A549 (cell line): ENCODE measurements around the gene RNF2. TPM values are rescaled to one million over a fixed set of nuclear protein-coding genes. Genes with fewer than 3 reads are reported as not detected.

ENCODE experiments used
- ATAC-seq, 2 experiments: fragments of 200-7000 bp in 1 of 2; fragments of >200 bp in 1 of 2; cut with Nextera tagmentation in 1 of 2; cut with Tn5 transposase in 1 of 2; 3 replicates each; pipeline versions ENCODE4 v1.8.0 to v1.9.1; 2018 to 2020; ENCODE audit warnings: mild to moderate bottlenecking in 1 of 2, moderate library complexity in 1 of 2
- CTCF ChIA-PET: fragments of 300-600 bp; sonication (Branson Sonifier 250); formaldehyde crosslinking; extraction: SDS; loops from one replicate; lab custom pipeline; 2021; ENCODE audit warnings: antibody characterized with exemption, inconsistent platforms; lab: Yijun Ruan, JAX
- POLR2A ChIA-PET: fragments of 350-600 bp; formaldehyde crosslinking; extraction: SDS; loops from one replicate; lab custom pipeline; 2021; ENCODE audit warnings: antibody characterized with exemption, inconsistent platforms; lab: Yijun Ruan, JAX
- DNase-seq, 2 experiments: peaks; one replicate each; pipeline versions ENCODE4 v3.0.0 to v3.0.0-alpha.2; 2011 to 2016; ENCODE audit warnings: low read depth in 1 of 2, low spot score in 1 of 2
- FAIRE-seq: peaks from 2 replicates; lab custom pipeline; 2011; peaks lifted over from hg19 to GRCh38; lab: Jason Lieb, UNC
- H3K27ac ChIP-seq, 2 experiments: fragments of >200 bp; sonication (Bioruptor Twin); formaldehyde crosslinking; 3 replicates each; pipeline ENCODE4 v1.5.1; 2016 to 2017
- H3K4me1 ChIP-seq: fragments of >200 bp; sonication (Bioruptor Twin); formaldehyde crosslinking; 3 replicates; pipeline ENCODE4 v1.6.1; 2016
- H3K4me2 ChIP-seq: fragments of >200 bp; sonication (Bioruptor Twin); formaldehyde crosslinking; 3 replicates; pipeline ENCODE4 v1.6.1; 2016
- H3K4me3 ChIP-seq: fragments of >200 bp; sonication (Bioruptor Twin); formaldehyde crosslinking; 3 replicates; pipeline ENCODE4 v1.5.1; 2016
- H3K9me3 ChIP-seq: fragments of >200 bp; sonication (Bioruptor Twin); formaldehyde crosslinking; 3 replicates; pipeline ENCODE4 v1.6.1; 2016
- CEBPB ChIP-seq, 2 experiments: fragments of >200 bp in 1 of 2; sonication (Bioruptor Twin) in 1 of 2; formaldehyde crosslinking in 1 of 2; IDR thresholded peaks; 2 replicates each; pipeline ENCODE4 v1.6.1; 2012 to 2016
- CHD2 ChIP-seq: fragments of 150-350 bp; IDR thresholded peaks from 2 replicates; pipeline ENCODE4 v1.6.1; 2014; ENCODE audit warnings: low read length; ENCODE audit not compliant: partially characterized antibody
- EHMT2 ChIP-seq: fragments of 200-600 bp; sonication (generic); IDR thresholded peaks from 2 replicates; pipeline ENCODE4 v1.6.1; 2016; ENCODE audit warnings: antibody characterized with exemption, low read depth, mild to moderate bottlenecking, moderate library complexity
- HEYL ChIP-seq: fragments of 250-450 bp; sonication (Bioruptor Pico); IDR thresholded peaks from 2 replicates; pipeline ENCODE4 v1.8.0; 2021; ENCODE audit warnings: mild to moderate bottlenecking, moderate library complexity
- HOXA7 ChIP-seq: fragments of 250-450 bp; sonication (Bioruptor Pico); IDR thresholded peaks from 2 replicates; pipeline ENCODE4 v1.5.0; 2020; ENCODE audit warnings: mild to moderate bottlenecking, moderate library complexity
- HOXB13 ChIP-seq: fragments of 250-450 bp; sonication (Bioruptor Pico); IDR thresholded peaks from 2 replicates; pipeline ENCODE4 v1.5.0; 2020; ENCODE audit warnings: low read depth, mild to moderate bottlenecking, moderate library complexity
- HOXB5 ChIP-seq: fragments of 250-450 bp; sonication (Bioruptor Pico); IDR thresholded peaks from 2 replicates; pipeline ENCODE4 v1.5.0; 2020; ENCODE audit warnings: mild to moderate bottlenecking, moderate library complexity
- JUN ChIP-seq, 2 experiments: fragments of >200 bp; sonication (Bioruptor Twin); formaldehyde crosslinking; IDR thresholded peaks; 2 replicates in 1 of 2; 3 replicates in 1 of 2; pipeline ENCODE4 v1.6.1; 2016 to 2017
- MAZ ChIP-seq: fragments of 150-350 bp; IDR thresholded peaks from 2 replicates; pipeline ENCODE4 v1.6.1; 2014; ENCODE audit warnings: antibody characterized with exemption, low read depth, low read length, borderline replicate concordance
- NR3C1 ChIP-seq: fragments of >200 bp; sonication (Bioruptor Twin); formaldehyde crosslinking; IDR thresholded peaks from 3 replicates; pipeline ENCODE4 v1.6.1; 2017
- PHF8 ChIP-seq: fragments of 200-600 bp; sonication (generic); IDR thresholded peaks from 2 replicates; pipeline ENCODE4 v1.6.1; 2016; ENCODE audit warnings: low read depth, mild to moderate bottlenecking, antibody characterized with exemption, moderate library complexity, borderline replicate concordance
- POLR2AphosphoS2 ChIP-seq: conservative IDR thresholded peaks from 2 replicates; pipeline ENCODE4 v1.6.1; 2012; ENCODE audit warnings: low read length, improper control_type of control experiment, inconsistent platforms
- REST ChIP-seq: fragments of 200-600 bp; sonication (generic); IDR thresholded peaks from 2 replicates; pipeline ENCODE4 v1.6.1; 2016; ENCODE audit warnings: antibody characterized with exemption, mild to moderate bottlenecking, moderate library complexity
- RFX5 ChIP-seq: fragments of 450-650 bp; IDR thresholded peaks from 2 replicates; pipeline ENCODE4 v1.7.1; 2014; ENCODE audit warnings: antibody characterized with exemption, mild to moderate bottlenecking, moderate library complexity
- RNF2 ChIP-seq: fragments of 200-600 bp; sonication (generic); IDR thresholded peaks from 2 replicates; pipeline ENCODE4 v1.6.1; 2016; ENCODE audit warnings: low read depth, mild to moderate bottlenecking, antibody characterized with exemption, moderate library complexity, borderline replicate concordance
- ZC3H11A ChIP-seq: fragments of 450-650 bp; IDR thresholded peaks from 2 replicates; pipeline ENCODE4 v1.6.1; 2014; ENCODE audit warnings: antibody characterized with exemption, mild to moderate bottlenecking
- WGBS: methylation state at CpG from one replicate; pipeline ENCODE4 v1.1.6; 2017; ENCODE audit errors: missing lambda C conversion rate; 5-methylcytosine and 5-hydroxymethylcytosine counted together
- polyA plus RNA-seq, 4 experiments: library from polyadenylated mRNA; depleted of rRNA in 3 of 4; stranded (reverse); fragments of >200 nt; fragmentation: RNase III in 1 of 4; extraction: RNeasy Plus Mini Kit Qiagen cat#74134 plus additional on column Dnase treatment in 1 of 4; gene quantifications; 2 replicates in 3 of 4; 3 replicates in 1 of 4; pipeline ENCODE4 v1.2.3, GENCODE V29; 2011 to 2017
- TF ChIP-seq, protein P1 (sequence below): fragments of 250-450 bp; sonication (Bioruptor Pico); IDR thresholded peaks from 2 replicates; pipeline ENCODE4 v1.5.0; 2020; ENCODE audit warnings: low read depth, mild to moderate bottlenecking, moderate library complexity

RNF2 gene
- polyA plus RNA-seq, 2 of the 4 experiments (the other 2 are of a cell fraction): 16.6 to 38.2 TPM

DNA sequence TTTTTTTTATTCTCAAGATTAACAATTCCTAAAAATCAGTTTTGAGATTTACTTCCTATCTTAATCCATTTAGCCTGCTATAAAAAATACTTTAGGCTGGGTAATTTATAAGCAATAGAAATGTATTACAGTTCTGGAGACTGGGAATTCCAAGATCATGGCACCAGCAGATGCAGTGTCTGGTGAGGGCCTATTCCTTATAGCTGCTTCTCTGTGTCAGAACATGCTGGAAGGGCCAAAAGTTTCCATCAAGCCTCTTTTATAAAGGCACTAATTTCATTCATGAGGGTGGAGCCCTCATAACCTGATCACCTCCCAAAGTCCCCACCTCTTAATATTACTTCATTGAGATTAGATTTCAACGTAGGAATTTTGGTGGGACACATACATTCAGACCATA lies 41.7 kb downstream of the RNF2 start:
- no peak for FAIRE-seq
- Histone ChIP-seq H3K4me3 (no peak overlapping the region), H3K9me3 (no peaks in the 10 kb centered on the region), H3K4me1 (no peaks in the 10 kb centered on the region), H3K4me2 (no peak overlapping the region), H3K27ac (no peak overlapping the region)
- CTCF ChIA-PET: no interaction called here
- POLR2A ChIA-PET: interaction anchor here (0.5 kb wide), 1 partner anchor 24 kb away, joined by 3 read pairs; no protein-coding TSS in a partner anchor
- 93% methylated on average over 1 of the region's 1 CpG for WGBS
- ATAC-seq: no peak
- no peak for DNase-seq
- TF ChIP-seq RFX5 (no peak), REST (no peak), PHF8 (no peak), HOXB13 (no peak), JUN (IDR thresholded peaks at IDR 0.05) (no peak), HEYL (CRISPR knock-in tag) (no peak), CEBPB (IDR thresholded peaks at IDR 0.05) (no peak)
- TF ChIP-seq, protein P1, sequence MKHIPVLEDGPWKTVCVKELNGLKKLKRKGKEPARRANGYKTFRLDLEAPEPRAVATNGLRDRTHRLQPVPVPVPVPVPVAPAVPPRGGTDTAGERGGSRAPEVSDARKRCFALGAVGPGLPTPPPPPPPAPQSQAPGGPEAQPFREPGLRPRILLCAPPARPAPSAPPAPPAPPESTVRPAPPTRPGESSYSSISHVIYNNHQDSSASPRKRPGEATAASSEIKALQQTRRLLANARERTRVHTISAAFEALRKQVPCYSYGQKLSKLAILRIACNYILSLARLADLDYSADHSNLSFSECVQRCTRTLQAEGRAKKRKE (CRISPR knock-in tag): no peak

GRCh38 chr1:185087746-185088145 lies 42.4 kb downstream of the RNF2 start:
- H3K4me3 ChIP-seq: no peak overlapping the region
- POLR2A ChIA-PET: no interaction called here
- no peak for FAIRE-seq
- CTCF ChIA-PET: no interaction called here
- H3K4me2 ChIP-seq: no peak overlapping the region
- no peak for DNase-seq
- H3K9me3 ChIP-seq: no peaks in the 10 kb centered on the region
- TF ChIP-seq CEBPB (IDR thresholded peaks at IDR 0.05): no peak
- TF ChIP-seq MAZ: no peak
- no peak for TF ChIP-seq ZC3H11A
- TF ChIP-seq NR3C1: no peak
- no peak for TF ChIP-seq HOXA7 (CRISPR knock-in tag)
- no peak for TF ChIP-seq HOXB5 (CRISPR knock-in tag)
- TF ChIP-seq, protein P1 (CRISPR knock-in tag): no peak
- TF ChIP-seq CHD2: no peak
- TF ChIP-seq POLR2AphosphoS2: no peak
- TF ChIP-seq RNF2: no peak
- no peak for TF ChIP-seq EHMT2
- TF ChIP-seq, all 56 proteins: peak for 0
- Histone ChIP-seq H3K4me1 (no peaks in the 10 kb centered on the region), H3K27ac (no peak overlapping the region)
- no peak for ATAC-seq

DNA sequence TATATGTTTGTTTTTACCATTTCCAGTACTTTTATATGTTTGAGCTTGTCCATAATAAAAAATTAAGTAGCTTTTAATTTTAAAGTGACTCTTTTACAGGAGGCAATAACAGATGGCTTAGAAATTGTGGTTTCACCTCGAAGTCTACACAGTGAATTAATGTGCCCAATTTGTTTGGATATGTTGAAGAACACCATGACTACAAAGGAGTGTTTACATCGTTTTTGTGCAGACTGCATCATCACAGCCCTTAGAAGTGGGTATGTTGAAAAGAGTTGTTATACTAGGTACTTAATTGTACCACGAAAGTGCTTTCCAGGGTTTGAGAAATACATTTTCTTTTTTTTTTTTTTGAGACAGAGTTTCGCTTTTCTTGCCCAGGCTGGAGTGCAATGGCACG lies 46.1 kb downstream of the RNF2 start:
- CTCF ChIA-PET: interaction anchor here (1.5 kb wide), 1 partner anchor 12 kb away, joined by 3 read pairs; no protein-coding TSS in a partner anchor
- TF ChIP-seq, protein P1 (CRISPR knock-in tag): no peak
- no peak for ATAC-seq

More for the DNA sequence above, 46.1 kb downstream of the RNF2 start:
- no peaks in the 10 kb centered on the region for H3K9me3 ChIP-seq
- H3K4me3 ChIP-seq: no peak overlapping the region
- H3K4me1 ChIP-seq: no peaks in the 10 kb centered on the region
- POLR2A ChIA-PET: interaction anchor here (0.7 kb wide), 1 partner anchor 33 kb away, joined by 9 read pairs; no protein-coding TSS in a partner anchor
- 80% methylated on average over 5 of the region's 5 CpGs for WGBS
- H3K27ac ChIP-seq: no peak overlapping the region
- DNase-seq (no peak), FAIRE-seq (no peak)
- no peak overlapping the region for H3K4me2 ChIP-seq
